B cell (primary cell): Measurements from ENCODE around the gene HIP1R. TPM values are rescaled to one million over a fixed set of nuclear protein-coding genes. Genes with fewer than 3 reads are reported as not detected.

Experiments used
- ATAC-seq: fragments of 200-7000 bp; cut with Tn5 transposase; one replicate; pipeline ENCODE4 v1.10.0; 2021; ENCODE audit warnings: low read depth, mild to moderate bottlenecking, moderate number of reproducible peaks, moderate library complexity
- CTCF ChIA-PET: fragments of 350-600 bp; sonication (Branson Sonifier 250); formaldehyde crosslinking; loops from one replicate; lab custom pipeline; 2021; ENCODE audit warnings: antibody characterized with exemption, inconsistent platforms; lab: Charles Lee
- POLR2A ChIA-PET: fragments of 350-600 bp; sonication (Branson Sonifier 250); formaldehyde crosslinking; loops from one replicate; lab custom pipeline; 2021; ENCODE audit warnings: antibody characterized with exemption; lab: Charles Lee
- DNase-seq: peaks from one replicate; pipeline ENCODE4 v3.0.0; 2013
- H2AFZ ChIP-seq: 2 replicates; pipeline ENCODE4 v1.6.1; 2012; ENCODE audit warnings: mild to moderate bottlenecking, low read depth, low read length; ENCODE audit not compliant: insufficient read depth, poor library complexity, severe bottlenecking
- H3K27ac ChIP-seq, 2 donors: 1 replicate in 1 of 2; 2 replicates in 1 of 2; pipeline ENCODE4 v1.5.1; 2012 to 2013; ENCODE audit warnings: low read length in 2 of 2, mild to moderate bottlenecking in 2 of 2, moderate library complexity in 1 of 2
- H3K27me3 ChIP-seq, 4 experiments: fragments of 200-600 bp in 1 of 4; sonication (generic) in 1 of 4; replicated peaks in 1 of 4; 1 replicate in 2 of 4; 2 replicates in 2 of 4; pipeline versions ENCODE4 v1.6.1 to v1.7.0; 2013 to 2016; ENCODE audit warnings: low read length in 3 of 4, mild to moderate bottlenecking in 2 of 4, mixed read lengths in 1 of 4, moderate library complexity in 1 of 4; ENCODE audit not compliant: insufficient read depth in 4 of 4, control insufficient read depth in 3 of 4; ENCODE audit errors: control extremely low read depth in 1 of 4
- H3K36me3 ChIP-seq, 2 experiments: replicated peaks in 1 of 2; 1 replicate in 1 of 2; 2 replicates in 1 of 2; pipeline versions ENCODE4 v1.6.1 to v1.7.1; 2013; ENCODE audit warnings: low read length in 1 of 2; ENCODE audit not compliant: insufficient read depth in 2 of 2, control insufficient read depth in 1 of 2; ENCODE audit errors: control extremely low read depth in 1 of 2, extremely low read depth in 1 of 2
- H3K4me1 ChIP-seq, 2 donors: fragments of 200-600 bp in 1 of 2; sonication (generic) in 1 of 2; 1 replicate in 1 of 2; 2 replicates in 1 of 2; pipeline versions ENCODE4 v1.5.1 to v1.6.1; 2013 to 2017; ENCODE audit warnings: low read length in 2 of 2; ENCODE audit not compliant: control insufficient read depth in 2 of 2, insufficient read depth in 2 of 2
- H3K4me2 ChIP-seq: replicated peaks from 2 replicates; pipeline ENCODE3; 2012; ENCODE audit warnings: mild to moderate bottlenecking, low read depth, low read length; ENCODE audit not compliant: poor library complexity, severe bottlenecking
- H3K4me3 ChIP-seq, 5 experiments: fragments of 200-600 bp in 1 of 5; sonication (generic) in 1 of 5; 1 replicate in 3 of 5; 2 replicates in 2 of 5; pipeline versions ENCODE4 v1.5.1 to v1.7.0; 2011 to 2016; ENCODE audit warnings: low read length in 4 of 5, mild to moderate bottlenecking in 4 of 5, low read depth in 2 of 5, control low read depth in 1 of 5, moderate library complexity in 1 of 5; ENCODE audit not compliant: insufficient read depth in 1 of 5; ENCODE audit errors: control extremely low read depth in 1 of 5, extremely low read depth in 1 of 5
- H3K79me2 ChIP-seq: fragments of 200-600 bp; sonication (generic); one replicate; pipeline ENCODE4 v1.6.0; 2016; ENCODE audit warnings: low read length; ENCODE audit not compliant: control insufficient read depth, insufficient read depth
- H3K9ac ChIP-seq: fragments of 200-600 bp; sonication (generic); 2 replicates; pipeline ENCODE4 v1.6.1; 2017; ENCODE audit warnings: mild to moderate bottlenecking, low read length, moderate library complexity
- H3K9me3 ChIP-seq, 3 donors: one replicate each; pipeline versions ENCODE4 v1.6.1 to v1.7.1; 2013; ENCODE audit warnings: low read length in 2 of 3; ENCODE audit not compliant: control insufficient read depth in 2 of 3, insufficient read depth in 1 of 3; ENCODE audit errors: control extremely low read depth in 1 of 3
- H4K20me1 ChIP-seq: 2 replicates; pipeline ENCODE4 v1.6.0; 2012; ENCODE audit warnings: mild to moderate bottlenecking, low read length; ENCODE audit not compliant: insufficient read depth, control insufficient read depth, poor library complexity, severe bottlenecking
- H3K27ac Mint-ChIP-seq: one replicate; pipeline ENCODE4 v1.8.0; 2021; ENCODE audit warnings: mixed read lengths
- H3K27me3 Mint-ChIP-seq: one replicate; pipeline ENCODE4 v1.8.0; 2021; ENCODE audit warnings: mixed read lengths
- H3K4me1 Mint-ChIP-seq: one replicate; pipeline ENCODE4 v1.8.0; 2021; ENCODE audit warnings: mixed read lengths
- H3K4me3 Mint-ChIP-seq: one replicate; pipeline ENCODE4 v1.8.0; 2021; ENCODE audit warnings: mixed read lengths
- H3K9me3 Mint-ChIP-seq: one replicate; pipeline ENCODE4 v1.8.0; 2022; ENCODE audit warnings: mixed read lengths; ENCODE audit not compliant: insufficient read depth
- EZH2 ChIP-seq: IDR thresholded peaks from 2 replicates; pipeline ENCODE4 v1.6.1; 2012; ENCODE audit warnings: borderline replicate concordance, low read depth, mild to moderate bottlenecking, moderate library complexity, low read length; ENCODE audit not compliant: insufficient read depth, poor library complexity, severe bottlenecking
- WGBS: methylation state at CpG from one replicate; pipeline ENCODE4 v1.1.5; 2013; ENCODE audit warnings: missing lambda C conversion rate; ENCODE audit not compliant: insufficient coverage; 5-methylcytosine and 5-hydroxymethylcytosine counted together
- intact Hi-C: fragments of 100-400 bp; cut with micrococcal nuclease; formaldehyde crosslinking; loops from one replicate; pipeline ENCODE4 v1.10.0; 2022
- polyA plus RNA-seq: library from polyadenylated mRNA; depleted of rRNA; stranded (reverse); fragments of >200 nt; gene quantifications from 2 replicates; pipeline ENCODE4 v1.2.3, GENCODE V29; 2012
- total RNA-seq, 2 donors: library from RNA; stranded (reverse); fragments of 120-200 nt in 1 of 2; gene quantifications; 1 replicate in 1 of 2; 2 replicates in 1 of 2; pipeline versions ENCODE4 v1.2.3 to v1.2.4, GENCODE V29; 2013 to 2022
- TF ChIP-seq, protein P1 (sequence below): fragments of 200-600 bp; IDR thresholded peaks from one replicate; pipeline ENCODE4 v1.8.0; 2022; ENCODE audit warnings: antibody characterized with exemption, mild to moderate bottlenecking

HIP1R gene
- total and polyA plus RNA-seq, 2 donors (not counting 1 experiment from before 2014, with no cell fraction given) = 289 to 390 TPM

DNA sequence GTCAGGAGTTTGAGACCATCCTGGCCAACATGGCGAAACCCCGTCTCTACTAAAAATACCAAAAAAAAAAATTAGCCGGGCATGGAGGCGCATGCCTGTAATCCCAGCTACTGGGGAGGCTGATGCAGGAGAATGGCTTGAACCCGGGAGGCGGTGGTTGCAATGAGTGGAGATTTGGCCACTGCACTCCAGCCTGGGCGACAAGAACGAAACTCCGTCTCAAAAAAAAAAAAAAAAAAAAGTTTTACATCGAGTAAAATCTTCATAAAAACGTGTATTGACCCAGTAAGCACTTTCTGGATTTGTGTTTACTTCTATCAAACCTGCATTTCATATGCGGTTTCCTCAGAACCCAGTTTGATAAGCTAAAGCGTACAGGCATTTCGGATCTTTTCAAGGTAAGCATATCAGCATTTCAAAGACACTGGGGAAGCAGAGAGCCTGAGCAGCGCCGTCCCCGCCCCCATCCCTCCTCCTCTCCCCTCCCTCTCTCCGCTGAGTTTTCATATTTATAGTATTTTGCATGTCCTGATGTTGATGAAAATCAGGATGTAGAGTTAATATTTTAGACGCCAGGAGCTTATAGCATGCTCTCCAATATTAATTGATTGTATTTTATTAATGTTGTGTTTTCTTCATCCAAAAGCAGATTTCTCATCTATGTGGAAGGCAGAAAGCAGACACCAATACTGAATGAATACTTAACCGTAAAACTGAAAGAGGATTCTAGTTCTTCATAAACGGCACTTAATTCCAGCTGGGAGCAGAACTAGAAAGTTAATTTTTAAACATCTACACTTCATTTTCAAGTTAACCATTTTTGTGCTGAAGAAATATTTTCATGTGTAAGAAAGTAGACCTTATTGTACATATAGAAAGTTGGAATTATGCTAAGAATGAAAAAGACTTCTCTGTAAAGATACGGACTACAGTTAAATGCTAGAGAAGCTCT, 9.2 kb upstream of the HIP1R start:
- Histone ChIP-seq H3K27me3 (no peaks in the 10 kb centered on the region), H3K4me3 (peak overlapping the region in 4 of 5 experiments; percentile 8 to 48 (median 13)), H2AFZ (no peak overlapping the region), H4K20me1 (no peaks in the 10 kb centered on the region), H3K4me2 (peak overlapping the region; percentile 55), H3K36me3 (no peaks in the 10 kb centered on the region), H3K4me1 (peaks cover 30 to 32% of the 10 kb centered on the region in 2 donors), H3K9ac (peak overlapping the region; percentile 36), H3K79me2 (no peaks in the 10 kb centered on the region), H3K9me3 (no peaks in the 10 kb centered on the region), H3K27ac (no peak overlapping the region)
- H3K4me1 Mint-ChIP-seq = peaks cover 42% of the 10 kb centered on the region
- POLR2A ChIA-PET = interaction anchor here (0.6 to 1.8 kb wide), 5 partner anchors 10 to 252 kb away, joined by 3 to 5 read pairs (median 4); no protein-coding TSS in a partner anchor
- no peak overlapping the region for H3K27ac Mint-ChIP-seq
- H3K27me3 Mint-ChIP-seq = no peaks in the 10 kb centered on the region
- no peak for TF ChIP-seq EZH2
- no peak for DNase-seq
- WGBS = 47% methylated on average over 2 of the region's 22 CpGs
- H3K9me3 Mint-ChIP-seq = no peaks in the 10 kb centered on the region
- intact Hi-C loops = no loop called here
- H3K4me3 Mint-ChIP-seq = peak overlapping the region; percentile 65
- CTCF ChIA-PET = interaction anchor here (0.6 to 10.0 kb wide), 7 partner anchors 9 to 64 kb away, joined by 3 to 64 read pairs (median 3); partner anchors contain the start of gene HIP1R
- ATAC-seq = no peak

DNA sequence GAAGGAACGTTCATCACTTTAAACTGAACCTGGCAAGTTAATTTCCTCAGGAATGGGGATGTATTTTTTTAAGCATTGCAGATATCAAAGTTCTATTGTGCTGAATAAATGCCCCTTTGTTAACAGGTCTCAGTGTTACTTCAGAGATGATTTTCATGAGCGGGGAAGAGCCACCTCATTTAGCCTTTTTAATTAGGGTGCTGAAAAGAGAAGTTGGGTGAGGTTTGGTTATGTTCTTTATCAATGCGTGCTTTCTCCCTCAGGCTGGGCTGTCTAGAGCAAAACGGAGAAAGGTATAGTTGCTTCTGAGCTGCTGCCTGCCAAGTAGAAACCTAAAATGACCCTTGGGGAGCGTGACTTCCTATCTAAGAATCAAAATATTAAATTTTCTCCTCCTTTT, 8.0 kb upstream of the HIP1R start:
- H3K79me2 ChIP-seq = no peaks in the 10 kb centered on the region
- TF ChIP-seq, protein P1, sequence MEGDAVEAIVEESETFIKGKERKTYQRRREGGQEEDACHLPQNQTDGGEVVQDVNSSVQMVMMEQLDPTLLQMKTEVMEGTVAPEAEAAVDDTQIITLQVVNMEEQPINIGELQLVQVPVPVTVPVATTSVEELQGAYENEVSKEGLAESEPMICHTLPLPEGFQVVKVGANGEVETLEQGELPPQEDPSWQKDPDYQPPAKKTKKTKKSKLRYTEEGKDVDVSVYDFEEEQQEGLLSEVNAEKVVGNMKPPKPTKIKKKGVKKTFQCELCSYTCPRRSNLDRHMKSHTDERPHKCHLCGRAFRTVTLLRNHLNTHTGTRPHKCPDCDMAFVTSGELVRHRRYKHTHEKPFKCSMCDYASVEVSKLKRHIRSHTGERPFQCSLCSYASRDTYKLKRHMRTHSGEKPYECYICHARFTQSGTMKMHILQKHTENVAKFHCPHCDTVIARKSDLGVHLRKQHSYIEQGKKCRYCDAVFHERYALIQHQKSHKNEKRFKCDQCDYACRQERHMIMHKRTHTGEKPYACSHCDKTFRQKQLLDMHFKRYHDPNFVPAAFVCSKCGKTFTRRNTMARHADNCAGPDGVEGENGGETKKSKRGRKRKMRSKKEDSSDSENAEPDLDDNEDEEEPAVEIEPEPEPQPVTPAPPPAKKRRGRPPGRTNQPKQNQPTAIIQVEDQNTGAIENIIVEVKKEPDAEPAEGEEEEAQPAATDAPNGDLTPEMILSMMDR = no peak
- TF ChIP-seq EZH2 = no peak
- intact Hi-C loops = no loop called here
- H3K36me3 ChIP-seq = no peaks in the 10 kb centered on the region
- H3K4me3 Mint-ChIP-seq = peak overlapping the region; percentile 41
- no peaks in the 10 kb centered on the region for H3K27me3 ChIP-seq
- no peaks in the 10 kb centered on the region for H3K9me3 Mint-ChIP-seq
- no peak for ATAC-seq
- POLR2A ChIA-PET = interaction anchor here (0.5 to 1.6 kb wide), 2 partner anchors 31 to 33 kb away, joined by 4 to 6 read pairs; no protein-coding TSS in a partner anchor
- H4K20me1 ChIP-seq = no peaks in the 10 kb centered on the region
- peaks cover 32% of the 10 kb centered on the region for H3K4me1 Mint-ChIP-seq
- H3K27ac Mint-ChIP-seq = peak overlapping the region; percentile 29
- H3K9me3 ChIP-seq = no peaks in the 10 kb centered on the region
- no peak for DNase-seq
- no peak overlapping the region for H3K27ac ChIP-seq
- no peak overlapping the region for H3K4me3 ChIP-seq
- WGBS = 54% methylated on average over 4 of the region's 5 CpGs
- H3K4me2 ChIP-seq = peak overlapping the region; percentile 26
- H3K9ac ChIP-seq = no peak overlapping the region
- peaks cover 18 to 20% of the 10 kb centered on the region in 2 donors for H3K4me1 ChIP-seq
- no peaks in the 10 kb centered on the region for H3K27me3 Mint-ChIP-seq
- CTCF ChIA-PET = interaction anchor here (0.7 to 10.0 kb wide), 3 partner anchors 9 to 33 kb away, joined by 4 to 64 read pairs (median 6); no protein-coding TSS in a partner anchor
- H2AFZ ChIP-seq = no peak overlapping the region
